UCSD-AML1 (cell line): ENCODE measurements around the gene DGKD.

Source experiments
- DNase-seq: peaks from one replicate; lab custom pipeline; 2025; ENCODE audit not compliant: unreplicated experiment; lab: John Stamatoyannopoulos, UW

The DGKD gene

DNA sequence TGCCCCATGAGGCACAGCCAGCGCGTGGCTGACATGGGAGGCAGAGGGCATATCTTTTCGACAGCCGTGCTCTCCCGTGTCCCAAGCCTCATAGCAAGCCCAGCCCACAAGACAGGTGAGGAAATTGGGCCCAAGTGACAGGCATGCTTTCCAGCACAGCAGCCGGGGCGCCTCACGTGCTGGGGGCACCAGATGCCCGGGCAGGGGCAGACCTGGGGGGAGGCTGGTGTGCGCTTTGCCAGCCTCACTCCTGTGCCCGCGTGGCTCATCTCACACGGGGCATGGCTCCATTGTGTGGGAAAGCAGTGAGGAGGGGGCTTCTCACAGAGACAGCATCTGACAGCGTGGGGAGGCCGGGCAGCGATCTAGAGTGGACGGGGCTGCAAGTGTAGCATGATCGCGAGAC lies 119.1 kb downstream of the DGKD start:
- DNase-seq: no peak

DNA sequence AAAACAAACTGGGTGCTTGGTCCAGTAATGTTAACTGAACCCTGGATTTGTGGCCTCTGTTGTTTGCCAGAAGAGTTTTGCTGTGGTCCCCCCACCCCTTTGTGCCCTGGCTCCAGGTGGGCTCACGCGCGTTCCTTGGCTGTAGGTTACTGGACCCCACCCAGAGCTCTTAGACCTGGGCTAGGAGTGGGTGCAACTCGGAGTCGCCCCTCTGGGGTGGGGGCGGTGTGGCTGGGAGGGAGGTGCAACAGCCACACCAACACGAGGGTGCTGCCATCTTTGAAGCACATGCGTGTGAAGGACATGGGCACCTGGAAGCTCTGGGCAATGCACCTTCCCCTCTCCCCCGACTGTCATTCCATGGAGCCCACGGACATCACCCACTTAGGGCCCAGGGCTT lies 119.6 kb downstream of the DGKD start:
- no peak for DNase-seq

- no peak for DNase-seq
Measured at GRCh38 chr2:233474308-233475160, 120.2 kb downstream of the DGKD start.

- DNase-seq: no peak
Measured at GRCh38 chr2:233476063-233476410, 121.7 kb downstream of the DGKD start.

- no peak for DNase-seq
Measured at GRCh38 chr2:233476651-233477547, 122.6 kb downstream of the DGKD start.

DNA sequence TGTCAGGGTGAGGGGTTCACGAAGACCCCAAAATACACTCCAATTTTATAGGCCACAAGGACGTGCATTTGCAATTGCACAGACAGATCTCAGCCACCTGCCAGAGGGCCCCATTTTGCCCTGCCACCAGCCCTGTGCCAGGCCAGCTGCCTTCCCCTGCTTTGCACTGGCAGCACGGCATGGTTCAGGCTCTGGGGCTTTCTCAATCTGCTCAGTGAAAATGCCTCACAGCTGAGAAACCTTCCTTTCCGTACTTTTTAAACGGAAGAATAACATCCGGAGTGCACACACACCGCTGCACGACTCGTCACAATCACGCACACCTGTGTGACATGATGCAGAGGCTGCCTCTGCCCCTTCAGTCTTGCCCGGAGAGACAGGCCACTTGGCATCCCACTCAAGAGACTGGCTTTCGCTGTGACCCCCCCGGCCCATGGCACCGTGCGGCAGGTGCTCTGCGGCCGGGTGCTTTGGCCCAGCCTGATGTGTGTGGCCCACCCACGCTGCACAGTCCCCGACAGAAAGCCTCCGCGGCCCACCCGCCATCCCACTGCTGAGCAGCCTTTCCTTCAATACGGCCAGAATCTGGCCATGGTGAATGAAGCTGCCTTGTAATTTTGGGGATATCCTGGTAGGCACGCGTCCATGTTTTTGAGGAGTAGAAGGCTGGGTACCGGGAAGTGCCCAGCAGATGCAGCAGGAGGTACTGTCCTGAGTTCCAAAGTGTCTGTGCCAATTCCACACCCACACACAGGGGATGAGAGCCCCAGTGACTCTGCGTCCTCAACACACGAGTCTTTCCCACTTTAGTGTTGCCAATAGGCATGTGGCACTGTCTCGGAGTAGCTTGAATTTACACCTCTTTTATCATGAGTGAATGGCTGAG lies 123.5 kb downstream of the DGKD start:
- no peak for DNase-seq

GRCh38 chr2:233479616-233480489 lies 125.6 kb downstream of the DGKD start:
- DNase-seq: no peak

DNA sequence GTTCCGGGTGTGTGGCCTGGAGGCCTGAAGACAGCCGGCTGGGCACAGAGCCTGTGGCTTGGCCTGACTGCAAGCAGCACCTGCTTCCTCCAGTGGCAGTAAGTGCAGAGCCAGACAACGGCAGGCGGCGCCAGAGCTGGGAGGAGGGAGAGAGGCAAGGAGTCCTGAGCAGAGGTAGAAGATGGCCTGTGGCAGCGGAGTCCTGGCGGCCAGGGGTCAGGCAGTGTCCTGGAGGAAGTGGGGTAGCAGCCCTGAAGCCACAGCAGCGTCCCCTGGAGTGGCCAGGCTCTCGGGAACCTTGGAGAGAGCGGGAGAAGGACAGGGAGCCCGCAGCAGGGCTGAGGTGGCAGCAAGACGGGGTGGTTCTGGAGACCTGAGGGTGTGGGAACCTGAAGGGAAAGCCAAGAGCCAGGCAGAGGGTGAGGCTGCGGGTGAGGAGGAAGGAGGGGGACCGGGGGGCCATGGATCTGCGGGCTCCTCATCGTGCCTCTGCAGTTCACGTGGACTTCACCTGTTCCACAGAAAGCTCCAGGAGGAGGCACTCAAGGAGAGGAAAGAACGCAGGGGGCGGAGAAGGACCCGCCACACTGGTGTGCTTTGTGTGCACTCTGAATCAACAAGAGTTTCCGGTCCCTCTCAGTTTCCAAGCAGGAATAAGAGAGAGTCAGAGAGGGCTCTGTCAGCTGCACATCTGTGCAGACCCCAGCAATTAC lies 126.4 kb downstream of the DGKD start:
- DNase-seq: no peak

DNA sequence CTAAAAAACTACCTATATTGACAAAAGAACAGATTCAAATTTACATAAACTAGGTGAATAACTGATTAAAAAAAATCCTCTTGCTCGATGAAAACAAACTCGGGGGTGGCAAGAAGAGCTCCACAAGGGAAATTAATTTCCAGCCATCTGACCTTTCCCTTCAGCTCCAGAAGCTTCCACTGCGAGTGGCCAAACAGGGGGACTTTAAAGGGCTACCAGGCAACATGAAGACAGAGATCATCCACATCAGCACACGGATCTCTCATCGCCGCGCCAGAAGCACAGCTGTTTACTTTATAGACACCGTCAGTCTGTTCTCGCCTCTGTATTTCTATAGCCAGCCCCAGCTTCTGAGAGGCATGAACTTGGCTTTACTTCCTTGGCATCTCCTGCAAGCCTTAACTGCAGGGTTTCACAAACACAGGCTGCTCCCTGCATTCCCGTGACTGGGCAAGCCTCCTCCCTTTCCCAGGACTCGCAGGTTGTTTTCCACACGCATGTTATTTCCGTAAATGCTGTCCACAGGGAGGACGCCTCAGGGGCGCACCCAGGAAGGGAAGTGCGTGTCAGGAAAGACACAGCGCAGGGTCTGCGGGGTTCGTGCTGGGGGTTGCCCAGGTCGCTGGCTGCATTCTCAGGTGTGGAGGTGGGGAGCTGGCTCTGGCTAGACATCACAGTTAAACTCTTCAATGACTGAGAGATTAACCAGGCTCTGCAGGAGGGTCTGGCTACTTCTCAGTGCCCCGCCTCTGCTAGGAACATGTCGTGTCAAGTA lies 127.3 kb downstream of the DGKD start:
- DNase-seq: no peak

- DNase-seq: no peak
Measured at GRCh38 chr2:233482616-233483015, 128.3 kb downstream of the DGKD start.

DNA sequence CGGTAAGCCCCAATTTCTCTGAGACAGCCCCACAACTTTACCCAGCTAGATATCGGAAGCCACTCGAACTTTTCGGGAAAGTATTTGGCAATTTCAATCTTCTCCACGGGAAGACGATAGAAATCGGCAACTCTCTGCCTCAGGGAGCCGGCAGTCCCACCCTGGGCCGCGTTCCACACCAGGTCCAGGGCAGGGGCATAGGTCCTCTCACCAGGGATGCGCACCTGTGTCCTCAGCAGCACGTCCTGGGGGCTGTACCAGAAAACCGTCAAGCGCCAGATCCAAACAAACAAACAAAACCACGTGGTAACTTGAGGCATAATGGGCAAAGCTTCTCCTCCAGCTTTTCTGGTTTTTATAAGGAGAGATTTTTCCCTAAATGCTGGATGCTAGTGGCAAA lies 131.4 kb downstream of the DGKD start:
- DNase-seq: no peak

DNA sequence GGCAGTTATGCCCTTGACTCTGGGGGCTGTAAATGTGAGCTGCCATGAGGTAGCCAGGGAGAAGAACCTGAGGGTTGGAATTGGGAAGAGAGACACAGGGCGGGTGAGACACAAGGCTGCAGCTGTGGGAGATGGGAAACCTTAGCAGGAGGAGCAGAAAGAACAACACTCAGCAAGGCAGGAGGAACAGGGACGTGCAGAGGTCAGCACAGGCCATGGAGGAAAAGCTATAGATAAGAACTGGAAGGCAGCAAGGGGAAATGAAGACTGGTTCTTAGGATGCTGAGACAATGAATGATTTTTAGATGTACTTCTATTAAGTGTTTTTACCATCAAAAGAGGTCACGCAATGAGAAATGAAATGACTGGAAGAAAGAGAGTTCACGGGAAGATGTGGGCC lies 132.1 kb downstream of the DGKD start:
- no peak for DNase-seq

DNA sequence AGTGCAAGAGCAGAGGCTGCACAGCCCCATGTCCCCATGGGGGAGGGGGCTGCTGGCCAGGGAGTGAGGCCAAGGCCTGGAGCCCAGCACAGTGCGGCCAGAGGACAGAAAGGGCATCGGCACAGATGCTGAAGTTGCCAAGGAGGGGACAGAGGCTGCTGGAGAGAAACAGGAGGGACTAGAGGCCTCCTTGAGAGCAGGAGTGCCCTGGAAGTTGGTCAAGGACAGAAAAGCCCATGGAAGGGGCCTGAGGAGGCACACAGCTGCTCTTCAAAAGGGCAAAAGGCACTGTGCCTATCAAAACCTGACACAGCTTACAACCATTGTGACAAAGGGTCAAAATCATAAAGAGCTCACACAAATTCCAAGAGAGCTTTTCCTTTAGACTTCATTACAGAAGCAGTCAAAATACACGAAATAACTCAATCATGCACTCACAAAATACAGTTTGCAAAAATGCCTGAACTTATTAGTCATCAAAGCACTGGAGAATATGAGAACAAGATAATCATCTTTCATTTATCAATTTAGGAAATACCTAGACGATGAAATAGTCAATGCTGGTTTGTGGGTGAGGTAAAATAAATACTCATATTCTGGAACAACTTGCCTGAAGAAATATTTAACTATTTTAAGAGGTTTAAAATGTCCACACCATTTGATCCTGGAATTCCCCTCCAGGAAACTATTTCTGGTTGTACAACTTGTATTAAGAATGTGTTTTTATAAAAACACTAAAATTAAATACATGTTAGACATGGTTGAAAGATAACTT lies 132.7 kb downstream of the DGKD start:
- DNase-seq: no peak

DNA sequence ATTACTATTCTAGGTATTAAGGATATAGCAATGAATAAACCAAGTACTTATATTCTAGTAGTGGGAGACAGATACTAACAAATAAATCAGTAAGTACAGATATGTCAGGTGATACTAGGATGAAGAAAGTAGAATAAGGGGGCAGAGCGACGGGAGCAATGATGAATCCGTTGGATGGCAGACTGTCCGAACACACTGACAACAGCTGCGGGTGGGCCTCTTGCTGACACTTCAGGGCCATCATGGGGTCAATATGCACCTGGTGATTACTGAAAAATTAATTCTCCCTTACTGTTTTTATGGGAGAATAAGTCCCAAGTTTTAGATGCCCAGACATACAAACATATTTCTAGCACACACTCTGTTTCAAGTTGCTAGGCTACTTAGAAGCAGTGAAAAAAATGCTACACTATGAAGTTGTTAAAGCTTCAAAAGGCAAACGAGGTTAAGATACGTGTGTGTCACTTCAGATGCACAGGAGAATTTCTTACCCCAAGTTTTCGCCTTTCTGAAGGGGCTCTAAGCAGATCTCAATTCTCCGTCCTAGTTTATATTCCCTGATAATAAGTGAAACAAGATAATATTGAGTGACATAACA lies 133.6 kb downstream of the DGKD start:
- no peak for DNase-seq

- no peak for DNase-seq
Measured at GRCh38 chr2:233489143-233489542, 134.8 kb downstream of the DGKD start.

DNA sequence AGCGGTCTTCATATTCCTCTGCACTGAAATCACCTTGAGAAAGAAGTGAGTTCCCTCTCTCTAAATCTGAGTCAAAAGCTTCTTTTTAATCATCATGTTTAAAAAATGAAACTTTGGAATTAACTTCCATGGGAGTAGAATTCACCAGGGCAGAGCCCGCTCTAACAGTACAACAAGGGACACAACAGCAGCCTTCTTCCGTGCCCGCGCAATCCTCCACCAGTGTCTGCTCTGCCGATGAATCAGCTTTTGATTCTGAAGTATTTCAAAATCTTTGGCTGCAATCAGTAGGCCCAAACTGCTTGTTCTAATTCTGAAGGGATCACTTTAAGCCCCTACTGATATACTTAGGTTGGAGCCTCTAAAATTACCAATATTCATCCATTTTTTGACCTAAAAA lies 135.4 kb downstream of the DGKD start:
- DNase-seq: no peak

GRCh38 chr2:233490831-233491230 lies 136.5 kb downstream of the DGKD start:
- no peak for DNase-seq

GRCh38 chr2:233491326-233491725 lies 137.0 kb downstream of the DGKD start:
- DNase-seq: no peak
